ENCODE results near the gene SOX5. TPM values are rescaled to one million over a fixed set of nuclear protein-coding genes. Genes with fewer than 3 reads are reported as not detected.
"Not testable (repeated sequence)": the region's sequence is repeated elsewhere in the genome, so short reads cannot be mapped to it uniquely, and the experiment has no call there.

Gene SOX5
- polyA plus RNA-seq, 1 donor: 3.5 TPM

GRCh38 chr12:23510484-23510883 lies 439.0 kb downstream of the SOX5 start:
- no peaks in the 10 kb centered on the region for H3K9me3 ChIP-seq (ENCODE audit: control insufficient read depth, low read depth, low read length)
- no CpG with 5 or more reads among the region's 8 CpGs for WGBS (ENCODE audit: insufficient coverage, low lambda C conversion rate)

GRCh38 chr12:23509832-23510231 lies 439.6 kb downstream of the SOX5 start:
- H3K36me3 ChIP-seq (ENCODE audit: control insufficient read depth, insufficient read depth, low read length); H3K4me3 ChIP-seq (ENCODE audit: low read length); H3K27ac ChIP-seq (ENCODE audit: low read length); DNase-seq; H3K27me3 ChIP-seq (ENCODE audit: control insufficient read depth, insufficient read depth, low read length); H3K9me3 ChIP-seq (ENCODE audit: control insufficient read depth, low read depth, low read length); H3K4me1 ChIP-seq (ENCODE audit: control insufficient read depth, insufficient read depth, low read length): not testable (repeated sequence)
- 43% methylated on average over 2 of the region's 8 CpGs for whole genome bisulfite sequencing (ENCODE audit: insufficient coverage, low lambda C conversion rate)

More at GRCh38 chr12:23510484-23510883, 439.0 kb downstream of the SOX5 start:
- no peaks in the 10 kb centered on the region for H3K36me3 ChIP-seq (ENCODE audit: control insufficient read depth, insufficient read depth, low read length)
- DNase-seq: no peak
- no peaks in the 10 kb centered on the region for H3K27me3 ChIP-seq (ENCODE audit: control insufficient read depth, insufficient read depth, low read length)
- H3K27ac ChIP-seq (ENCODE audit: low read length): no peak overlapping the region
- H3K4me1 ChIP-seq (ENCODE audit: control insufficient read depth, insufficient read depth, low read length): no peaks in the 10 kb centered on the region
- H3K4me3 ChIP-seq (ENCODE audit: low read length): no peak overlapping the region

- not testable (repeated sequence) for H3K27me3 ChIP-seq (ENCODE audit: control insufficient read depth, insufficient read depth, low read length); H3K9me3 ChIP-seq (ENCODE audit: control insufficient read depth, low read depth, low read length); H3K4me1 ChIP-seq (ENCODE audit: control insufficient read depth, insufficient read depth, low read length); DNase-seq; H3K27ac ChIP-seq (ENCODE audit: low read length); H3K36me3 ChIP-seq (ENCODE audit: control insufficient read depth, insufficient read depth, low read length); H3K4me3 ChIP-seq (ENCODE audit: low read length)
- WGBS (ENCODE audit: insufficient coverage, low lambda C conversion rate): 100% methylated on average over 1 of the region's 4 CpGs
Observed at GRCh38 chr12:23507785-23508184, 441.7 kb downstream of the SOX5 start.

- WGBS (ENCODE audit: insufficient coverage, low lambda C conversion rate): no CpG with 5 or more reads among the region's 1 CpG
- H3K27ac ChIP-seq (ENCODE audit: low read length); H3K9me3 ChIP-seq (ENCODE audit: control insufficient read depth, low read depth, low read length); DNase-seq; H3K36me3 ChIP-seq (ENCODE audit: control insufficient read depth, insufficient read depth, low read length); H3K27me3 ChIP-seq (ENCODE audit: control insufficient read depth, insufficient read depth, low read length); H3K4me1 ChIP-seq (ENCODE audit: control insufficient read depth, insufficient read depth, low read length); H3K4me3 ChIP-seq (ENCODE audit: low read length): not testable (repeated sequence)
Observed at GRCh38 chr12:23505736-23506135, 443.7 kb downstream of the SOX5 start.

GRCh38 chr12:23504641-23505399 lies 444.6 kb downstream of the SOX5 start:
- no peaks in the 10 kb centered on the region for H3K4me1 ChIP-seq (ENCODE audit: control insufficient read depth, insufficient read depth, low read length)
- no peak overlapping the region for H3K27ac ChIP-seq (ENCODE audit: low read length)
- WGBS (ENCODE audit: insufficient coverage, low lambda C conversion rate): 50% methylated on average over 1 of the region's 4 CpGs
- H3K36me3 ChIP-seq (ENCODE audit: control insufficient read depth, insufficient read depth, low read length): no peaks in the 10 kb centered on the region
- H3K27me3 ChIP-seq (ENCODE audit: control insufficient read depth, insufficient read depth, low read length): no peaks in the 10 kb centered on the region
- DNase-seq: no peak
- no peak overlapping the region for H3K4me3 ChIP-seq (ENCODE audit: low read length)
- H3K9me3 ChIP-seq (ENCODE audit: control insufficient read depth, low read depth, low read length): no peaks in the 10 kb centered on the region

- no peaks in the 10 kb centered on the region for H3K27me3 ChIP-seq (ENCODE audit: control insufficient read depth, insufficient read depth, low read length)
- H3K36me3 ChIP-seq (ENCODE audit: control insufficient read depth, insufficient read depth, low read length): no peaks in the 10 kb centered on the region
- H3K9me3 ChIP-seq (ENCODE audit: control insufficient read depth, low read depth, low read length): no peaks in the 10 kb centered on the region
- no CpG with 5 or more reads among the region's 2 CpGs for WGBS (ENCODE audit: insufficient coverage, low lambda C conversion rate)
- no peak for DNase-seq
- no peak overlapping the region for H3K4me3 ChIP-seq (ENCODE audit: low read length)
- H3K27ac ChIP-seq (ENCODE audit: low read length): no peak overlapping the region
- no peaks in the 10 kb centered on the region for H3K4me1 ChIP-seq (ENCODE audit: control insufficient read depth, insufficient read depth, low read length)
Observed at GRCh38 chr12:23504043-23504442, 445.4 kb downstream of the SOX5 start.

- Histone ChIP-seq H3K4me1 (ENCODE audit: control insufficient read depth, insufficient read depth, low read length) (no peaks in the 10 kb centered on the region), H3K9me3 (ENCODE audit: control insufficient read depth, low read depth, low read length) (no peaks in the 10 kb centered on the region), H3K27ac (ENCODE audit: low read length) (no peak overlapping the region), H3K27me3 (ENCODE audit: control insufficient read depth, insufficient read depth, low read length) (no peaks in the 10 kb centered on the region), H3K36me3 (ENCODE audit: control insufficient read depth, insufficient read depth, low read length) (no peaks in the 10 kb centered on the region), H3K4me3 (ENCODE audit: low read length) (no peak overlapping the region)
- WGBS (ENCODE audit: insufficient coverage, low lambda C conversion rate): 100% methylated on average over 1 of the region's 2 CpGs
- no peak for DNase-seq
Observed at GRCh38 chr12:23503544-23503943, 445.9 kb downstream of the SOX5 start.

- Histone ChIP-seq H3K36me3 (ENCODE audit: control insufficient read depth, insufficient read depth, low read length) (no peaks in the 10 kb centered on the region), H3K4me3 (ENCODE audit: low read length) (no peak overlapping the region), H3K4me1 (ENCODE audit: control insufficient read depth, insufficient read depth, low read length) (no peaks in the 10 kb centered on the region), H3K27me3 (ENCODE audit: control insufficient read depth, insufficient read depth, low read length) (no peaks in the 10 kb centered on the region), H3K9me3 (ENCODE audit: control insufficient read depth, low read depth, low read length) (no peaks in the 10 kb centered on the region), H3K27ac (ENCODE audit: low read length) (no peak overlapping the region)
- DNase-seq: no peak
- no CpG with 5 or more reads among the region's 3 CpGs for WGBS (ENCODE audit: insufficient coverage, low lambda C conversion rate)
Observed at GRCh38 chr12:23502259-23502658, 447.2 kb downstream of the SOX5 start.

GRCh38 chr12:23495472-23495871 lies 454.0 kb downstream of the SOX5 start:
- no peak for DNase-seq
- Histone ChIP-seq H3K9me3 (ENCODE audit: control insufficient read depth, low read depth, low read length) (no peaks in the 10 kb centered on the region), H3K4me3 (ENCODE audit: low read length) (no peak overlapping the region), H3K36me3 (ENCODE audit: control insufficient read depth, insufficient read depth, low read length) (no peaks in the 10 kb centered on the region), H3K4me1 (ENCODE audit: control insufficient read depth, insufficient read depth, low read length) (no peaks in the 10 kb centered on the region), H3K27ac (ENCODE audit: low read length) (no peak overlapping the region), H3K27me3 (ENCODE audit: control insufficient read depth, insufficient read depth, low read length) (no peaks in the 10 kb centered on the region)
- 100% methylated on average over 1 of the region's 2 CpGs for WGBS (ENCODE audit: insufficient coverage, low lambda C conversion rate)

GRCh38 chr12:23493672-23494071 lies 455.8 kb downstream of the SOX5 start:
- no peak for DNase-seq
- WGBS (ENCODE audit: insufficient coverage, low lambda C conversion rate): no CpG with 5 or more reads among the region's 1 CpG
- no peaks in the 10 kb centered on the region for H3K4me1 ChIP-seq (ENCODE audit: control insufficient read depth, insufficient read depth, low read length)
- H3K27ac ChIP-seq (ENCODE audit: low read length): no peak overlapping the region
- no peak overlapping the region for H3K4me3 ChIP-seq (ENCODE audit: low read length)
- H3K27me3 ChIP-seq (ENCODE audit: control insufficient read depth, insufficient read depth, low read length): no peaks in the 10 kb centered on the region
- no peaks in the 10 kb centered on the region for H3K36me3 ChIP-seq (ENCODE audit: control insufficient read depth, insufficient read depth, low read length)
- H3K9me3 ChIP-seq (ENCODE audit: control insufficient read depth, low read depth, low read length): no peaks in the 10 kb centered on the region

- H3K9me3 ChIP-seq (ENCODE audit: control insufficient read depth, low read depth, low read length); H3K4me3 ChIP-seq (ENCODE audit: low read length); H3K27me3 ChIP-seq (ENCODE audit: control insufficient read depth, insufficient read depth, low read length); H3K4me1 ChIP-seq (ENCODE audit: control insufficient read depth, insufficient read depth, low read length); H3K27ac ChIP-seq (ENCODE audit: low read length); DNase-seq; H3K36me3 ChIP-seq (ENCODE audit: control insufficient read depth, insufficient read depth, low read length): not testable (repeated sequence)
- no CpG with 5 or more reads among the region's 3 CpGs for WGBS (ENCODE audit: insufficient coverage, low lambda C conversion rate)
Observed at GRCh38 chr12:23491029-23491428, 458.4 kb downstream of the SOX5 start.
